Measurements from ENCODE around the gene KDM6A.
"Not testable (repeated sequence)": the region's sequence is repeated elsewhere in the genome, so short reads cannot be mapped to it uniquely, and the experiment has no call there.

KDM6A gene

DNA sequence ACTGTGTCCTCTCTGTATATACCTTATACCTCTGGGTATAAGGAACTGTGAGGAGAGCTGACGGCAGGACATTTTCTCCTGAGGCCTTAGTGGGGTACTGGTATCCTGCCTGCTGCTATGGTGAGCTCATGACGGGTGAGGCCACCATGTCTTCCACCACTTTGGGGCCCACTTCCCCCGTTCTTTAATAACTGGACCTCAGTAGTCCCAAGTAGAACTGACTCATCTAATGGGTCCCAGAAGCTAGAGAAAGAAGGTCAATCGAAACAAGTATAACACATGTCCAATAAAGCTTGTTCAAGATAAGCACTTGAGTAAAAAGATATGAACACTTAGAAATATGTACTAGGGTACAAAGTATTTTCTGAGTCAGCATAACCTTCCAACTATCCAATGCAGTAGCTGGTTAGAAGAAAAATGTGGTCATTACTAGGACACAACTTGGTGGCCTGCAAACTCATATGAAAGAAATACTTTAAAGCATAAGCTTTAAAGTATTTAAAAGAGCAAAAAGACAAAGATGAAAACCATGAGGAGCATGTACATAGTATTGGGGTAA, 256.0 kb downstream of the KDM6A start:
- DNase-seq = no peak
- no peak overlapping the region for H3K27ac ChIP-seq
- in situ Hi-C loops (cut with HindIII; ENCODE audit: low pct_ligation_motif_present, low sequenced_read_pairs) = no loop called here
- H3K4me3 ChIP-seq (ENCODE audit: low read depth, low read length) = no peak overlapping the region
- TF ChIP-seq, protein P1, sequence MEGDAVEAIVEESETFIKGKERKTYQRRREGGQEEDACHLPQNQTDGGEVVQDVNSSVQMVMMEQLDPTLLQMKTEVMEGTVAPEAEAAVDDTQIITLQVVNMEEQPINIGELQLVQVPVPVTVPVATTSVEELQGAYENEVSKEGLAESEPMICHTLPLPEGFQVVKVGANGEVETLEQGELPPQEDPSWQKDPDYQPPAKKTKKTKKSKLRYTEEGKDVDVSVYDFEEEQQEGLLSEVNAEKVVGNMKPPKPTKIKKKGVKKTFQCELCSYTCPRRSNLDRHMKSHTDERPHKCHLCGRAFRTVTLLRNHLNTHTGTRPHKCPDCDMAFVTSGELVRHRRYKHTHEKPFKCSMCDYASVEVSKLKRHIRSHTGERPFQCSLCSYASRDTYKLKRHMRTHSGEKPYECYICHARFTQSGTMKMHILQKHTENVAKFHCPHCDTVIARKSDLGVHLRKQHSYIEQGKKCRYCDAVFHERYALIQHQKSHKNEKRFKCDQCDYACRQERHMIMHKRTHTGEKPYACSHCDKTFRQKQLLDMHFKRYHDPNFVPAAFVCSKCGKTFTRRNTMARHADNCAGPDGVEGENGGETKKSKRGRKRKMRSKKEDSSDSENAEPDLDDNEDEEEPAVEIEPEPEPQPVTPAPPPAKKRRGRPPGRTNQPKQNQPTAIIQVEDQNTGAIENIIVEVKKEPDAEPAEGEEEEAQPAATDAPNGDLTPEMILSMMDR (IDR thresholded peaks at IDR 0.05; ENCODE audit: low read depth, low read length, missing control alignments) = no peak
- H3K27me3 ChIP-seq (replicated peaks) = no peaks in the 10 kb centered on the region
- no peaks in the 10 kb centered on the region for H3K36me3 ChIP-seq (replicated peaks)

DNA sequence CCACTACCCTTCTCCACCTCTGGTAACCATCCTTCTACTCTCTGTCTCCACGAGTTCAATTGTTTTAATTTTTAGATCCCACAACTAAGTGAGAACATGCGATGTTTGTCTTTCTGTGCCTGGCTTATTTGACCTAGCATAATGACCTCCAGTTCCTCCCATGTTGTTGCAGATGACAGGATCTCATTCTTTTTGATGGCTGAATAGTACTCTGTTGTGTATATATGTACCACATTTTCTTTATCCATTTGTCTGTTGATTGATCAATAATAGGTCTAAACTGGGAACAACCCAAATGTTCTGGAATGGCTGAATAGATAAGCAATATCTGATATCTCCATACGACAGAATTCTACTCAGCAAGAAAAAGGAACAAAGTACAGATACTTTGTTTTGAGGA, 260.5 kb downstream of the KDM6A start:
- TF ChIP-seq, protein P1 (IDR thresholded peaks at IDR 0.05; ENCODE audit: low read depth, low read length, missing control alignments) = no peak
- H3K36me3 ChIP-seq (replicated peaks) = no peaks in the 10 kb centered on the region
- DNase-seq = no peak
- in situ Hi-C loops (cut with HindIII; ENCODE audit: low pct_ligation_motif_present, low sequenced_read_pairs) = no loop called here
- H3K27ac ChIP-seq = no peak overlapping the region
- no peaks in the 10 kb centered on the region for H3K27me3 ChIP-seq (replicated peaks)
- no peak overlapping the region for H3K4me3 ChIP-seq (ENCODE audit: low read depth, low read length)

DNA sequence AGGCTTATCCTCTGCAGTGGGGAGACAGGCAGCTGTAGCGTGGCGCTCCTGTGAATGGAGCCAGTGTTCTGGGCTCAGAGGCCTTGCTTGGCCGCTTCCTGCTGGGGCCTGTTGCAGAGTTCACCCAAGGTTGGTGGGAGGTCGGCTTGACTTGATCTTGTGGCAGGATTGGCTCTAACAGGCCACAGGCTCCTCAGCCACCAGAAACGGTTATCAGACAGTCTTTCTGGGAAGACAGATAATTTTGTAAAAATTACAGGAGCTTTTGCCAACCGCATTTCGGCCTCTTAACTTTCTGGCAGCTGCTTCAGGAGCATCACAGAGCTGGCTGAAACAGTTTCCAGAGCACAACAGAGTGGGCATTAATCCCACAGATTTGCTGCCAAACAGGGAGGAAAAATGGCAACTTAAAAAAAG, 261.3 kb downstream of the KDM6A start:
- TF ChIP-seq, protein P1 (IDR thresholded peaks at IDR 0.05; ENCODE audit: low read depth, low read length, missing control alignments) = no peak
- H3K27me3 ChIP-seq (replicated peaks) = no peaks in the 10 kb centered on the region
- in situ Hi-C loops (cut with HindIII; ENCODE audit: low pct_ligation_motif_present, low sequenced_read_pairs) = no loop called here
- H3K36me3 ChIP-seq (replicated peaks) = no peaks in the 10 kb centered on the region
- no peak for DNase-seq
- H3K27ac ChIP-seq = no peak overlapping the region
- no peak overlapping the region for H3K4me3 ChIP-seq (ENCODE audit: low read depth, low read length)

DNA sequence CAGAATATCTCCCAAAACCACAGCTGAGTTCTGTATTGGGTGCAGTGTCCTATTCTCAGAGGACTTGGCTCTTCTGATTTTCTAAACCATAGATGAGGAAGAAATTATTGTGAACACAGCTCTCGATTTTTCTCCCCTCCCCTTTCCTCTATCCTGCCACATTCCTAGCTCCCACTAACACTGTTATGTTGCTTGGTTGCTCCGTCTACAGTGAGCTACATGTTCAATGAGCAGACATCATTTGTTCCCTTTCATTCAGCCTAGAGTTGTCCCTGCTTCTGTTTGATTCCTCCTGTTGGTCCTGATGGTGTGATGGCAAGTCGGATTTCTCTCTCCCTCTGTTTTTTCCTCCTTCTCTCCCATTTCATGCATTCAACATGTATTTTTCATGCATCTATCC, 261.8 kb downstream of the KDM6A start:
- TF ChIP-seq, protein P1 (IDR thresholded peaks at IDR 0.05; ENCODE audit: low read depth, low read length, missing control alignments) = no peak
- no peak overlapping the region for H3K27ac ChIP-seq
- H3K27me3 ChIP-seq (replicated peaks) = no peaks in the 10 kb centered on the region
- no peaks in the 10 kb centered on the region for H3K36me3 ChIP-seq (replicated peaks)
- DNase-seq = no peak
- in situ Hi-C loops (cut with HindIII; ENCODE audit: low pct_ligation_motif_present, low sequenced_read_pairs) = no loop called here
- no peak overlapping the region for H3K4me3 ChIP-seq (ENCODE audit: low read depth, low read length)

DNA sequence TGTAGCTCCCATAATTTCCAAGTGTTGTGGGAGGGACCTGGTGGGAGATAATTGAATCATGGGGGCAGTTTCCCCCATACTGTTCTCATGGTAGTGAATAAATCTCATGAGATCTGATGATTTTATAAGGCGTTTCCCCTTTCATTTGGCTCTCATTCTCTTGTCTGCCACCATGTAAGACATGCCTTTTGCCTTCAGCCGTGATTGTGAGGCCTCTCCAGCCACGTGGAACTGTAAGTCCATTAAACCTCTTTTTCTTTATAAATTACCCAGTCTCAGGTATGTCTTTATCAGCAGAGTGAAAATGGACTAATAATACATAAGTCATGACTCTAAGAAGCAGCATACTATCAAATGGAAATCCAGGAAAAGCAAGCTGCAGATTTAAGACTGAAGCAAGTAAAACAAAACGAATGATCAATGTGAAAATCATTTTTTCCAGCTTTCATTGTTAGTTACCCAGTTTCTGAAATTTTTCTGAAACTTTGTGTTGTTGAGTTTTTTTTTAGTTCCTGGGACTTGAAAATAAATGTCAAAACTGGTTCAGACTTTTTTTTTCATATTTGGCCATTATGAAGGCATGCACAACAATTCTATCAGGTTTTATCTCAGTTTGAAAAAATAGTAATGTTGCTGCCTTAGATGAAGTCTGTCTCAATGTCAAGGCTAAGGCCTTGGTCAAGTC, 262.5 kb downstream of the KDM6A start:
- H3K4me3 ChIP-seq (ENCODE audit: low read depth, low read length); H3K27me3 ChIP-seq (replicated peaks); H3K27ac ChIP-seq; DNase-seq; H3K36me3 ChIP-seq (replicated peaks); in situ Hi-C loops (cut with HindIII; ENCODE audit: low pct_ligation_motif_present, low sequenced_read_pairs): not testable (repeated sequence)

DNA sequence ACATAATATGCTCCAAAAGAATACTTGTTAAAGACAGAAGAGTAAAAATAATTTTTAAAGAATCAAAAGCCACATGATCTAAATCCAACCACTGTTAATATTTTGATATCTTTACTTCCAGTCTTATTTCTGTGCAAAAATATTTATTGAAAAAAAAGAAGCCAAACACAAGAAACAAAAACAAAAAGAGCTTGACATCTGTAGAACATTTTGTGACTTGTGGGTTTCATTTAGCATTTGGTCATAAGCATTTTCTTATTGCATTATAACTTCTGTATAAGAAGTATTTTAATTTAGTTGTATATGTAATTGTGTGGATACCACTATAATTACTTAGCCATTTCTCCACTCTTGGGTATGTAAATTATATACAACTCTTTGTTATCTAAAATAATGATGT, 264.5 kb downstream of the KDM6A start:
- TF ChIP-seq, protein P1 (IDR thresholded peaks at IDR 0.05; ENCODE audit: low read depth, low read length, missing control alignments) = no peak
- in situ Hi-C loops (cut with HindIII; ENCODE audit: low pct_ligation_motif_present, low sequenced_read_pairs) = no loop called here
- Histone ChIP-seq H3K27ac (no peak overlapping the region), H3K4me3 (ENCODE audit: low read depth, low read length) (no peak overlapping the region), H3K27me3 (replicated peaks) (no peaks in the 10 kb centered on the region), H3K36me3 (replicated peaks) (no peaks in the 10 kb centered on the region)
- DNase-seq = no peak

All from brain microvascular endothelial cell (primary cell).